Tibial nerve (tissue), 4 donors: ENCODE measurements around the gene NEMP2.

Experiments
- EP300 ChIP-seq, 2 donors: sonication (generic); formaldehyde crosslinking; IDR thresholded peaks; one replicate each; pipeline ENCODE4 v1.6.1; 2017; ENCODE audit warnings: antibody characterized with exemption in 2 of 2, mild to moderate bottlenecking in 1 of 2
- TF ChIP-seq, protein P1 (sequence below), 5 experiments: fragments of 200-600 bp in 3 of 5; fragments of 450-650 bp in 2 of 5; sonication (generic) in 3 of 5; IDR thresholded peaks; one replicate each; pipeline ENCODE4 v1.5.1; 2016 to 2019; ENCODE audit warnings: antibody characterized with exemption in 5 of 5, mild to moderate bottlenecking in 3 of 5, moderate library complexity in 2 of 5

DNA sequence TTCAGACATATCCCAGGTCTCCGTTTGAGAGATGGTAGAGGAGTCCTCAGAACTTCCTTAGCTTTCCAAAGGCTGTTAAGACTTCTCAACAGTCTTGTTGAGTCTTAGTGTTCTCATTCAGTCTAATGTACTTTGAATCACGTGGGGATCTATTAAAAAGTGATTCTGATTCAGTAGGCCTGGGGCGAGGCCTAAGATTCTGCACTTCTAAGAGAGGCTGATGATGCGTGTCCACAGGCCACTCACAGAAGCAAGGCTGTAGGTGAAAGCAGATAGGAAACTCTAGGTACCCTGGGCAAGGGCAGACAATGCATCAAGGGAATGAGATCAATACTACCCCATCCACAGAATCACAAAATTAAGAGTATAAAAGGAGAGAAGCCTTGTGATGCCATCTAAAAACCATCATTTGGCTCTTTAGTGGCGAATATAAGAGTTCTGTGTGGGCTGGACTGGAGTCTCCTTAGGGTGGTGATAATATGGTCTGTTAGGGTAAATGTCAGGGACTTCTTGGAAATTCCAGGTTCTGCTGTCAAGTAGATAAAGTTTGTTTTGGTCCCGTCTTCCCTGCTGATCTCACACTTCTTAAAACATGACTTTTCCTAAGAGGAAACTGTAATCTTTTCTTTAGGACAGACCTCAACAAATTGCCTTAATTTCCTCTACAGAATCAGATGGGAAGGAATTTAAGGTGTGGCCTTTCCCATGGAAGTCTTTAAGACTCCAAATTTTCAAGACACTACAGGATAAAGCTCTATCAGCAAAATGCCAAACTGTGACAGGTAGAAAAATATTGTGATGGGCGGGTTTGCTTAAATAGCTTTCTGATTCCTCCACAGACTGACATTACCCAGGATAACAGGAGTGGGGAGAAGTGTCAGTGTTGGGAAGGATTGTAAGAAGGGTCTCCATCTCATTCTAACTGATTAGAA is 45.7 kb upstream of the NEMP2 start:
- TF ChIP-seq EP300 (IDR thresholded peaks at IDR 0.05): no peak
- TF ChIP-seq, protein P1, sequence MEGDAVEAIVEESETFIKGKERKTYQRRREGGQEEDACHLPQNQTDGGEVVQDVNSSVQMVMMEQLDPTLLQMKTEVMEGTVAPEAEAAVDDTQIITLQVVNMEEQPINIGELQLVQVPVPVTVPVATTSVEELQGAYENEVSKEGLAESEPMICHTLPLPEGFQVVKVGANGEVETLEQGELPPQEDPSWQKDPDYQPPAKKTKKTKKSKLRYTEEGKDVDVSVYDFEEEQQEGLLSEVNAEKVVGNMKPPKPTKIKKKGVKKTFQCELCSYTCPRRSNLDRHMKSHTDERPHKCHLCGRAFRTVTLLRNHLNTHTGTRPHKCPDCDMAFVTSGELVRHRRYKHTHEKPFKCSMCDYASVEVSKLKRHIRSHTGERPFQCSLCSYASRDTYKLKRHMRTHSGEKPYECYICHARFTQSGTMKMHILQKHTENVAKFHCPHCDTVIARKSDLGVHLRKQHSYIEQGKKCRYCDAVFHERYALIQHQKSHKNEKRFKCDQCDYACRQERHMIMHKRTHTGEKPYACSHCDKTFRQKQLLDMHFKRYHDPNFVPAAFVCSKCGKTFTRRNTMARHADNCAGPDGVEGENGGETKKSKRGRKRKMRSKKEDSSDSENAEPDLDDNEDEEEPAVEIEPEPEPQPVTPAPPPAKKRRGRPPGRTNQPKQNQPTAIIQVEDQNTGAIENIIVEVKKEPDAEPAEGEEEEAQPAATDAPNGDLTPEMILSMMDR (IDR thresholded peaks at IDR 0.05): no peak
